Liver (tissue), 3 donors: ENCODE measurements around the gene LAGE3.

Source experiments
- ATF3 ChIP-seq: IDR thresholded peaks from 2 replicates; pipeline ENCODE4 v1.6.1; 2016; ENCODE audit warnings: antibody characterized with exemption
- CTCF ChIP-seq: fragments of 150-350 bp; IDR thresholded peaks from 2 replicates; pipeline ENCODE4 v1.5.1; 2017; ENCODE audit warnings: improper control_type of control experiment, low read depth, low read length; ENCODE audit not compliant: missing input control
- FOXA1 ChIP-seq: IDR thresholded peaks from 2 replicates; pipeline ENCODE4 v1.6.1; 2016; ENCODE audit warnings: antibody characterized with exemption
- GABPA ChIP-seq, 2 donors: IDR thresholded peaks in 1 of 2; conservative IDR thresholded peaks in 1 of 2; 2 replicates each; pipeline ENCODE4 v1.6.1; 2016; ENCODE audit warnings: antibody characterized with exemption in 2 of 2, mild to moderate bottlenecking in 1 of 2, moderate library complexity in 1 of 2
- JUND ChIP-seq, 2 donors: IDR thresholded peaks; 2 replicates each; pipeline ENCODE4 v1.6.1; 2016; ENCODE audit warnings: antibody characterized with exemption in 2 of 2
- MAX ChIP-seq: IDR thresholded peaks from 2 replicates; pipeline ENCODE4 v1.6.1; 2016; ENCODE audit warnings: antibody characterized with exemption
- RAD21 ChIP-seq, 2 donors: IDR thresholded peaks; 2 replicates each; pipeline ENCODE4 v1.6.1; 2016; ENCODE audit warnings: antibody characterized with exemption in 2 of 2, mild to moderate bottlenecking in 2 of 2
- REST ChIP-seq: IDR thresholded peaks from 2 replicates; pipeline ENCODE4 v1.6.1; 2016; ENCODE audit warnings: antibody characterized with exemption, mild to moderate bottlenecking
- TAF1 ChIP-seq: conservative IDR thresholded peaks from 2 replicates; pipeline ENCODE4 v1.6.1; 2016; ENCODE audit warnings: antibody characterized with exemption, mild to moderate bottlenecking
- ZBTB33 ChIP-seq: IDR thresholded peaks from 2 replicates; pipeline ENCODE4 v1.6.1; 2016; ENCODE audit warnings: antibody characterized with exemption
- donor health status: healthy.
- donor health status: healthy.

- TF ChIP-seq MAX, result no peak
- TF ChIP-seq CTCF, result no peak
- TF ChIP-seq REST, result no peak
- TF ChIP-seq JUND (IDR thresholded peaks at IDR 0.05), result no peak
- TF ChIP-seq GABPA (IDR thresholded peaks at IDR 0.05 in 1 of 2, conservative IDR thresholded peaks at IDR 0.05 in 1 of 2), result no peak
- TF ChIP-seq TAF1, result no peak
- no peak for TF ChIP-seq RAD21 (IDR thresholded peaks at IDR 0.05)
- no peak for TF ChIP-seq ATF3
- TF ChIP-seq ZBTB33, result no peak
- no peak for TF ChIP-seq FOXA1
These were observed 36.9 kb downstream of the LAGE3 start for GRCh38 chrX:154441984-154442707.
